T1000 (cell line): ENCODE measurements around the gene SNAP47.

ENCODE experiments used
- DNase-seq: peaks from one replicate; lab custom pipeline; 2025; ENCODE audit warnings: mixed read lengths; lab: John Stamatoyannopoulos, UW

Gene SNAP47

GRCh38 chr1:227797625-227798024 is 62.4 kb downstream of the SNAP47 start:
- DNase-seq = no peak

- no peak for DNase-seq
These were observed 63.0 kb downstream of the SNAP47 start for GRCh38 chr1:227798078-227798802.

- DNase-seq = no peak
These were observed 64.5 kb downstream of the SNAP47 start for GRCh38 chr1:227799756-227800155.

GRCh38 chr1:227803933-227804332 is 68.7 kb downstream of the SNAP47 start:
- no peak for DNase-seq

DNA sequence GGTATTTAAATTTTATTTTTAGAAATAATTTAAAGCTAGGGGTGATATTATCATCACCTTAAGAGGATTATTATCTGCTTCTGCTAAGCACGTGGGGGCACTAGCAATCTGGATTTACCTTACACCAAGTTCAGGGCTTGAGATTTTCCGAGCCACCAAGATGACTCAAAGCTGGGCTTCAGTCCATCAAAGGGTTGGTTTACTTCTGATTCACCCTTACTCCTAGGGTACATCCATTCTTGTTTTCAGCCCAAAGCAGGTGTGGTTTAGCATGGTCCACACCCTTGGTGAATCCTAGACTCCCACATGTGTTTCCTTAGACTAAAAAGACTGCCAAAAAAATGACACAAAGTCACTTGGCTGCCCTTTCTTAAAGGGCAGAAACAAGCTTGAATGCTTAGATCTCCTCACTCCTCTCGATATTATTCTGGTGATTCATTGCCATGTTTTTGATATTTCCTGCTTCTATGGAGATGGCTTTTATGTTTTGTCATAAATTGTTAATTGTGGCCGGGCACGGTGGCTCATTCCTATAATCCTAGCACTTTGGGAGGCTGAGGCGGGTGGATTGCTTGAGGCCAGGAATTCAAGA is 70.5 kb downstream of the SNAP47 start:
- DNase-seq = peak; percentile 63

GRCh38 chr1:227808566-227808965 is 73.3 kb downstream of the SNAP47 start:
- no peak for DNase-seq

- no peak for DNase-seq
These were observed 73.8 kb downstream of the SNAP47 start for GRCh38 chr1:227809026-227809425.

DNA sequence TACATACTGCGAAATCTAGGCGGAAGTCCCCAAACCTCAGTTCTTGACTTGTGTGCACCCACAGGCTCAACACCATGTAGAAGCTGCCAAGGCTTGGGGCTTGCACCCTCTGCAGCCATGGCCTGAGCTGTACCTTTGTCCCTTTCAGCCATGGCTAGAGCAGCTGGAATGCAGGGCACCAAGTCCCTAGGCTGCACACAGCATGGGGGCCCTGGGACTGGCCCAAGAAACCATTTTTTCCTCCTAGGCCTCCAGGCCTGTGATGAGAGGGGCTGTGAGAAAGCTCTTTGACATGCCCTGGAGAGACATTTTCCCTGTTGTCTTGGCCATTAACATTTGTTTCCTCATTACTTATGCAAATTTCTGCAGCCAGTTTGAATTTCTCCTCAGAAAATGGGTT is 78.7 kb downstream of the SNAP47 start:
- no peak for DNase-seq

GRCh38 chr1:227815468-227816409 is 80.5 kb downstream of the SNAP47 start, which contains the start of gene PRSS38:
Gene PRSS38 (plus strand): TSS chr1:227815675. CDS start chr1:227815717, 42 bp downstream.
- no peak for DNase-seq

GRCh38 chr1:227816750-227817446 is 81.7 kb downstream of the SNAP47 start:
- no peak for DNase-seq

DNA sequence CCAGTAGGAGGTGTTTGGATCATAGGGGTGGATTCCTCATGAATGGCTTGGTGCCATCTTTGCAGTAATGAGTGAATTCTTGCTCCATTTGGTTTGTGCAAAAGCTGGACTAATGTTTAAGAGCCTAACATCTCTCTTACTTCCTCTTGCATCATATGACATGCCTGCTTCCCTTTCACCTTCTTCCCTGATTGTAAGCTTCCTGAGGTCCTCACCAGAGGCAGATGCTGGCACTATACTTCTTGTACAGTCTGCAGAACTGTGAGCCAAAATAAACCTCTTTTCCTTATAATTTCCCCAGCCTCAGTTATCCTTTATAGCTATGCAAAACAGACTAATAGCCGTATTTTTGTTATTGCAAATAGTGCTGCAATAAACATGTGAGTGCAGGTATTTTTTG is 88.3 kb downstream of the SNAP47 start:
- no peak for DNase-seq

DNA sequence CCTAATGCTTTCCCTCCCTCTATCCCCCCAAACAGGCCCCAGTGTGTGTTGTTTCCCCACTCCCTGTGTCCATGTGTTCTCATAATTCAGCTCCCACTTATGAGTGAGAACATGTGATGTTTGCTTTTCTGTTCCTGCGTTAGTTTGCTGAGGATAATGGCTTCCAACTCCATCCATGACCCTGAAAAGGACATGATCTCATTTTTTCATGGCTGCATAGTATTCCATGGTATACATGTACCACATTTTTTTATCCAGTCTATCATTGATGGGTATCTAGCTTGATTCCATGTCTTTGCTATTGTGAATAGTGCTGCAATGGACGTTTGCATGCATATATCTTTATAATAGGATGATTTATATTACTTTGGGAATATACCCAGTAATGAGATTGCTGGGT is 89.0 kb downstream of the SNAP47 start:
- DNase-seq = no peak

GRCh38 chr1:227828786-227829185 is 93.6 kb downstream of the SNAP47 start:
- no peak for DNase-seq
